Nephron (organoid): Measurements from ENCODE around the gene CCDC93.

Source experiments
- H3K27ac Mint-ChIP-seq, 3 experiments: 2 replicates each; pipeline ENCODE4 v1.8.0; 2020; ENCODE audit warnings: mixed read lengths in 3 of 3, mild to moderate bottlenecking in 2 of 3, moderate library complexity in 1 of 3
- H3K27me3 Mint-ChIP-seq: 2 replicates; pipeline ENCODE4 v1.8.0; 2021; ENCODE audit warnings: low read depth, mild to moderate bottlenecking, moderate library complexity, mixed read lengths
- H3K36me3 Mint-ChIP-seq: 2 replicates; pipeline ENCODE4 v1.8.0; 2020; ENCODE audit warnings: low read depth, mixed read lengths
- H3K4me1 Mint-ChIP-seq: 2 replicates; pipeline ENCODE4 v1.8.0; 2020; ENCODE audit warnings: mixed read lengths
- H3K4me3 Mint-ChIP-seq, 3 experiments: 2 replicates each; pipeline ENCODE4 v1.8.0; 2020; ENCODE audit warnings: mild to moderate bottlenecking in 3 of 3, mixed read lengths in 3 of 3, moderate library complexity in 2 of 3
- H3K9me3 Mint-ChIP-seq: 2 replicates; pipeline ENCODE4 v1.8.0; 2020; ENCODE audit warnings: mixed read lengths
- CTCF ChIP-seq, 3 experiments: fragments of 200-600 bp; sonication (generic); IDR thresholded peaks; one replicate each; pipeline ENCODE4 v1.5.0; 2021; ENCODE audit warnings: antibody characterized with exemption in 3 of 3; ENCODE audit not compliant: unreplicated experiment in 3 of 3

CCDC93 gene

GRCh38 chr2:118049140-118049815 is 35.4 kb upstream of the CCDC93 start:
- no peak for TF ChIP-seq CTCF (IDR thresholded peaks at IDR 0.05; ENCODE audit: unreplicated experiment in 3 of 3)
- Mint-ChIP-seq H3K9me3 (no peaks in the 10 kb centered on the region), H3K27me3 (peaks cover 9% of the 10 kb centered on the region), H3K4me1 (peaks cover 31% of the 10 kb centered on the region), H3K4me3 (no peak overlapping the region), H3K27ac (peak overlapping the region in 2 of 3 experiments; percentile 22 to 56), H3K36me3 (no peaks in the 10 kb centered on the region)

DNA sequence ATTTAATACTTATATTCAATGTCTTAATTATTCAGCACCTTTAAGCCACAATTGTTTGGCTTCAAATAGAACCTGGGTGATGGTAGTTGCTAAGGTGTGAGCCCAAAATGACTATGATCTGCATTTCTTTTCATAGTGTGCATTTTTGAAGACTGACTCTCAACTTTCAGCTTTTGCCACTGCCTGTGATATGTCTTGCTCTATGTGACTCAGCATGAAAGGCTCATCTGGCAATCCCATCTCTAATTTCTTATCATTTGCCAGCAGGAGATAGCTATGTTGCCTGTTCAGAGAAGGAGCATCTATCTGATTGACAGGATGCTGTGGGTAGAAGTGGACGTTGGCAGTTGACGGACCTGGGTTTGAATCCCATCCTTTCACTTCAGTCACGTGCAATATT is 34.5 kb upstream of the CCDC93 start:
- TF ChIP-seq CTCF (IDR thresholded peaks at IDR 0.05; ENCODE audit: unreplicated experiment in 3 of 3) = no peak
- H3K4me3 Mint-ChIP-seq = no peak overlapping the region
- peaks cover 7% of the 10 kb centered on the region for H3K27me3 Mint-ChIP-seq

GRCh38 chr2:118047380-118047826 is 33.5 kb upstream of the CCDC93 start:
- Mint-ChIP-seq H3K27me3 (peaks cover 10% of the 10 kb centered on the region), H3K4me1 (peaks cover 31% of the 10 kb centered on the region), H3K27ac (peak overlapping the region in 2 of 3 experiments; percentile 3 to 19), H3K36me3 (no peaks in the 10 kb centered on the region), H3K9me3 (peaks cover 4% of the 10 kb centered on the region), H3K4me3 (peak overlapping the region in 1 of 3 experiments; percentile 4)
- no peak for TF ChIP-seq CTCF (IDR thresholded peaks at IDR 0.05; ENCODE audit: unreplicated experiment in 3 of 3)

More for the DNA sequence above, 34.5 kb upstream of the CCDC93 start:
- Mint-ChIP-seq H3K9me3 (peaks cover 4% of the 10 kb centered on the region), H3K4me1 (peaks cover 31% of the 10 kb centered on the region), H3K36me3 (no peaks in the 10 kb centered on the region), H3K27ac (peak overlapping the region in 1 of 3 experiments; percentile 3)

DNA sequence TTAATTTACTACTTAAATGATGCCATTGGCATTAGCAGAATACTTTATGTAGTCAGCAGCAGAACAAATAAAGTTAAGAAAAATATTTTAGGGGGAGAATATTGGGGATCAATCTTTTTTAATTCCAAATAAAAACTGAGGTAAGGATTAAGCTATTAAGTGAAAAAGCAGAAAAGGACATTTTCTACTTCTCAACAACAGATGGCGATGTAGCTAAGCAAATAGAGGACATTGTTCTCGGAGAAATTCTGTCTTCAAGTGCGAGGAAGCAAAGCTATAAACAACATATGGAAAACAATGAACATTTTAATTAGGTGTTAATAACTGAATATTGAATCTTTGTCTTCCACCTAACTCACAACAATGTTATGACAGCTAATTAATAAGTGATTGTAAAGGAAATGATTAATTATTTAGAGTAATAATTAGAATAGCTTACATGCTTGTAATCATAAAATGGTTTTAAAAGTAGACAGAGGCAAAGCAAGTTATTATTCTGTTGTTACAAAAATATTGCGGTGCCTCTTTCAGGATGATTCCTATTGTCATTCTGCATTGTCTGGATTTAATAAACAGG is 32.9 kb upstream of the CCDC93 start:
- Mint-ChIP-seq H3K4me1 (peaks cover 28% of the 10 kb centered on the region), H3K4me3 (no peak overlapping the region), H3K36me3 (no peaks in the 10 kb centered on the region), H3K27ac (peak overlapping the region in 1 of 3 experiments; percentile 3), H3K27me3 (peaks cover 10% of the 10 kb centered on the region), H3K9me3 (peaks cover 4% of the 10 kb centered on the region)
- peak; percentile 63 to 73 (median 63) for TF ChIP-seq CTCF (IDR thresholded peaks at IDR 0.05; ENCODE audit: unreplicated experiment in 3 of 3)

DNA sequence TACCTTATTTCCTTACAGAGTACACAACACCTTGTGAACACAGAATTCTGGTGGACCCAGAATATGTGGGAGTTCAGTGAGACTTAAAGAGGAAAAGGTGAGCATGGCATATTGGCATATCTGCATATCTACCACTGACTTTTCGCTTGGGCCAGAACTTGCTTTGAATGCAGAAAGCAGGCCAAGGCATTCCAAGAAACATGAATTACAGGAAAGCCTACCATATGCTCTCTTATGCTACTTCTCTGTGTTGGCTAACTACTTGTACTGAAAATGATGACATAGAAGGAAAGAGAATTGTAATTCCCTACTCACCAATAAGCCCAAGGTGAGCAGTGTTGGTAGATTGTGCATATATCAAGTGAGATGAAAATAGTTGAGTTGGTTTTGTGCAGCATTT is 31.4 kb upstream of the CCDC93 start:
- no peak overlapping the region for H3K27ac Mint-ChIP-seq
- peaks cover 14% of the 10 kb centered on the region for H3K4me1 Mint-ChIP-seq
- peaks cover 13% of the 10 kb centered on the region for H3K27me3 Mint-ChIP-seq
- H3K36me3 Mint-ChIP-seq = no peaks in the 10 kb centered on the region
- H3K9me3 Mint-ChIP-seq = peaks cover 4% of the 10 kb centered on the region
- no peak overlapping the region for H3K4me3 Mint-ChIP-seq
- TF ChIP-seq CTCF (IDR thresholded peaks at IDR 0.05; ENCODE audit: unreplicated experiment in 3 of 3) = no peak
